HepG2 (cell line): ENCODE results near the gene PSEN1.

Experiments
- ARHGAP35 ChIP-seq: sonication (generic); formaldehyde crosslinking; IDR thresholded peaks from 2 replicates; pipeline ENCODE4 v1.9.0; 2022; ENCODE audit warnings: mild to moderate bottlenecking, inconsistent platforms, moderate library complexity, missing genetic modification reagents, borderline replicate concordance
- IRX3 ChIP-seq: sonication (generic); formaldehyde crosslinking; IDR thresholded peaks from 2 replicates; pipeline ENCODE4 v1.8.1; 2023; ENCODE audit warnings: mild to moderate bottlenecking, low read depth, missing genetic modification reagents, borderline replicate concordance
- NBN ChIP-seq: fragments of 450-650 bp; conservative IDR thresholded peaks from 2 replicates; pipeline ENCODE4 v1.6.1; 2017
- NFIC ChIP-seq: IDR thresholded peaks from 2 replicates; pipeline ENCODE4 v1.6.1; 2012; ENCODE audit warnings: mild to moderate bottlenecking, low read length, inconsistent platforms
- POLR2A ChIP-seq, 2 experiments: IDR thresholded peaks; 2 replicates each; pipeline ENCODE4 v1.6.1; 2011; ENCODE audit warnings: low read depth in 2 of 2, low read length in 2 of 2, mild to moderate bottlenecking in 1 of 2, moderate library complexity in 1 of 2; ENCODE audit not compliant: insufficient read depth in 1 of 2
- RXRA ChIP-seq: sonication (generic); formaldehyde crosslinking; IDR thresholded peaks from 2 replicates; pipeline ENCODE4 v1.5.1; 2020; ENCODE audit warnings: missing genetic modification reagents
- SP1 ChIP-seq, 2 experiments: fragments of 450-650 bp in 1 of 2; sonication (generic) in 1 of 2; formaldehyde crosslinking in 1 of 2; IDR thresholded peaks; 2 replicates each; pipeline versions ENCODE4 v1.4.0 to v1.6.1; 2016 to 2020; ENCODE audit warnings: missing genetic modification reagents in 1 of 2
- ZNF557 ChIP-seq: sonication (generic); formaldehyde crosslinking; IDR thresholded peaks from 2 replicates; pipeline ENCODE4 v1.4.0; 2020; ENCODE audit warnings: missing genetic modification reagents
- ZNF775 ChIP-seq: sonication (generic); formaldehyde crosslinking; IDR thresholded peaks from 2 replicates; pipeline ENCODE4 v1.4.0; 2020; ENCODE audit warnings: missing genetic modification reagents, mild to moderate bottlenecking, moderate library complexity, borderline replicate concordance
- ZSCAN22 ChIP-seq: sonication (generic); formaldehyde crosslinking; IDR thresholded peaks from 2 replicates; pipeline ENCODE4 v1.4.0; 2020; ENCODE audit warnings: mild to moderate bottlenecking, missing genetic modification reagents
- TF ChIP-seq, protein P1 (sequence below): sonication (generic); formaldehyde crosslinking; IDR thresholded peaks from 2 replicates; pipeline ENCODE4 v1.5.0; 2020; ENCODE audit warnings: mild to moderate bottlenecking, missing genetic modification reagents, moderate library complexity
- TF ChIP-seq, protein P2 (sequence below): sonication (generic); formaldehyde crosslinking; IDR thresholded peaks from 2 replicates; pipeline ENCODE4 v1.4.0; 2020; ENCODE audit warnings: low read depth, missing genetic modification reagents

DNA sequence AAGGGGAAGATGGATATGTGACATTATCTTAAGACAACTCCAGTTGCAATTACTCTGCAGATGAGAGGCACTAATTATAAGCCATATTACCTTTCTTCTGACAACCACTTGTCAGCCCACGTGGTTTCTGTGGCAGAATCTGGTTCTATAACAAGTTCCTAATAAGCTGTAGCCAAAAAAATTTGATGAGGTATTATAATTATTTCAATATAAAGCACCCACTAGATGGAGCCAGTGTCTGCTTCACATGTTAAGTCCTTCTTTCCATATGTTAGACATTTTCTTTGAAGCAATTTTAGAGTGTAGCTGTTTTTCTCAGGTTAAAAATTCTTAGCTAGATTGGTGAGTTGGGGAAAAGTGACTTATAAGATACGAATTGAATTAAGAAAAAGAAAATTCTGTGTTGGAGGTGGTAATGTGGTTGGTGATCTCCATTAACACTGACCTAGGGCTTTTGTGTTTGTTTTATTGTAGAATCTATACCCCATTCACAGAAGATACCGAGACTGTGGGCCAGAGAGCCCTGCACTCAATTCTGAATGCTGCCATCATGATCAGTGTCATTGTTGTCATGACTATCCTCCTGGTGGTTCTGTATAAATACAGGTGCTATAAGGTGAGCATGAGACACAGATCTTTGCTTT lies 36.9 kb downstream of the PSEN1 start:
- TF ChIP-seq, protein P1, sequence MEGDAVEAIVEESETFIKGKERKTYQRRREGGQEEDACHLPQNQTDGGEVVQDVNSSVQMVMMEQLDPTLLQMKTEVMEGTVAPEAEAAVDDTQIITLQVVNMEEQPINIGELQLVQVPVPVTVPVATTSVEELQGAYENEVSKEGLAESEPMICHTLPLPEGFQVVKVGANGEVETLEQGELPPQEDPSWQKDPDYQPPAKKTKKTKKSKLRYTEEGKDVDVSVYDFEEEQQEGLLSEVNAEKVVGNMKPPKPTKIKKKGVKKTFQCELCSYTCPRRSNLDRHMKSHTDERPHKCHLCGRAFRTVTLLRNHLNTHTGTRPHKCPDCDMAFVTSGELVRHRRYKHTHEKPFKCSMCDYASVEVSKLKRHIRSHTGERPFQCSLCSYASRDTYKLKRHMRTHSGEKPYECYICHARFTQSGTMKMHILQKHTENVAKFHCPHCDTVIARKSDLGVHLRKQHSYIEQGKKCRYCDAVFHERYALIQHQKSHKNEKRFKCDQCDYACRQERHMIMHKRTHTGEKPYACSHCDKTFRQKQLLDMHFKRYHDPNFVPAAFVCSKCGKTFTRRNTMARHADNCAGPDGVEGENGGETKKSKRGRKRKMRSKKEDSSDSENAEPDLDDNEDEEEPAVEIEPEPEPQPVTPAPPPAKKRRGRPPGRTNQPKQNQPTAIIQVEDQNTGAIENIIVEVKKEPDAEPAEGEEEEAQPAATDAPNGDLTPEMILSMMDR, result peak; percentile 27; the same call in 1 of the 2 replicates
- TF ChIP-seq POLR2A (IDR thresholded peaks at IDR 0.05; ENCODE audit: insufficient read depth in 1 of 2, low read depth in 2 of 2, low read length in 2 of 2), result no peak
- TF ChIP-seq ZNF557 (CRISPR knock-in tag), result no peak
- no peak for TF ChIP-seq ZNF775 (CRISPR knock-in tag)
- no peak for TF ChIP-seq IRX3
- TF ChIP-seq, protein P2, sequence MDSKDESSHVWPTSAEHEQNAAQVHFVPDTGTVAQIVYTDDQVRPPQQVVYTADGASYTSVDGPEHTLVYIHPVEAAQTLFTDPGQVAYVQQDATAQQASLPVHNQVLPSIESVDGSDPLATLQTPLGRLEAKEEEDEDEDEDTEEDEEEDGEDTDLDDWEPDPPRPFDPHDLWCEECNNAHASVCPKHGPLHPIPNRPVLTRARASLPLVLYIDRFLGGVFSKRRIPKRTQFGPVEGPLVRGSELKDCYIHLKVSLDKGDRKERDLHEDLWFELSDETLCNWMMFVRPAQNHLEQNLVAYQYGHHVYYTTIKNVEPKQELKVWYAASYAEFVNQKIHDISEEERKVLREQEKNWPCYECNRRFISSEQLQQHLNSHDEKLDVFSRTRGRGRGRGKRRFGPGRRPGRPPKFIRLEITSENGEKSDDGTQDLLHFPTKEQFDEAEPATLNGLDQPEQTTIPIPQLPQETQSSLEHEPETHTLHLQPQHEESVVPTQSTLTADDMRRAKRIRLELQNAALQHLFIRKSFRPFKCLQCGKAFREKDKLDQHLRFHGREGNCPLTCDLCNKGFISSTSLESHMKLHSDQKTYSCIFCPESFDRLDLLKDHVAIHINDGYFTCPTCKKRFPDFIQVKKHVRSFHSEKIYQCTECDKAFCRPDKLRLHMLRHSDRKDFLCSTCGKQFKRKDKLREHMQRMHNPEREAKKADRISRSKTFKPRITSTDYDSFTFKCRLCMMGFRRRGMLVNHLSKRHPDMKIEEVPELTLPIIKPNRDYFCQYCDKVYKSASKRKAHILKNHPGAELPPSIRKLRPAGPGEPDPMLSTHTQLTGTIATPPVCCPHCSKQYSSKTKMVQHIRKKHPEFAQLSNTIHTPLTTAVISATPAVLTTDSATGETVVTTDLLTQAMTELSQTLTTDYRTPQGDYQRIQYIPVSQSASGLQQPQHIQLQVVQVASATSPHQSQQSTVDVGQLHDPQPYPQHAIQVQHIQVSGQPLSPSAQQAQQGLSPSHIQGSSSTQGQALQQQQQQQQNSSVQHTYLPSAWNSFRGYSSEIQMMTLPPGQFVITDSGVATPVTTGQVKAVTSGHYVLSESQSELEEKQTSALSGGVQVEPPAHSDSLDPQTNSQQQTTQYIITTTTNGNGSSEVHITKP, result no peak
- TF ChIP-seq NBN, result no peak
- no peak for TF ChIP-seq ARHGAP35 (CRISPR knock-in tag)
- TF ChIP-seq SP1 (IDR thresholded peaks at IDR 0.05), result no peak
- no peak for TF ChIP-seq SP1 (CRISPR knock-in tag; IDR thresholded peaks at IDR 0.05)
- TF ChIP-seq ZSCAN22, result no peak
- no peak for TF ChIP-seq NFIC
- TF ChIP-seq RXRA (CRISPR knock-in tag), result no peak
